Upper lobe of left lung (tissue), 4 donors: ENCODE results near the gene CDC16.

Experiments
- POLR2A ChIP-seq, 4 donors: fragments of 450-650 bp; IDR thresholded peaks; one replicate each; pipeline ENCODE4 v1.5.1; 2016 to 2017; ENCODE audit warnings: antibody characterized with exemption in 4 of 4, mild to moderate bottlenecking in 2 of 4
- POLR2AphosphoS5 ChIP-seq, 2 donors: sonication (generic); formaldehyde crosslinking; IDR thresholded peaks; one replicate each; pipeline ENCODE4 v1.5.1; 2017; ENCODE audit warnings: antibody characterized with exemption in 2 of 2
- TF ChIP-seq, protein P1 (sequence below), 6 experiments: fragments of 450-650 bp in 4 of 6; fragments of 200-600 bp in 2 of 6; sonication (generic) in 2 of 6; IDR thresholded peaks; one replicate each; pipeline ENCODE4 v1.5.1; 2016 to 2019; ENCODE audit warnings: antibody characterized with exemption in 6 of 6

DNA sequence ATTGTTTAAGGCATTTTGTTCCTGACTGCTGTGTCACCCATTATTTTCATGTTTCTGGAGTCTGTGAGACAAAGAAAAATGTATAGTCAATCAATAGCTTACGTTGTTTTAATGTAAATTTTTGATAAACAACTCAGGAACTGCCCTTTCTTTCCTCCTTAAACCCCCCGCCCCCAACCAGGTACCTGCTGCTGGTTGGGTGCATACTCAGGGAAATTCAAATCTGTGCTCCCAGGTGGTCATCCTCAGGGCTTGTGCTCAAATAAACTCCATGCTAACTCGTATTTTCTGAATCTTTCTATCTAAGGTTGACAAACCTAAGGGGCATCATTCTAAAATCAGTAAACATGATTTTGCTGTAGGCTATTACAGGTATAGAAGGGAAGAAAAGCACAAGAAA lies 4.1 kb upstream of the CDC16 start:
- TF ChIP-seq POLR2A (IDR thresholded peaks at IDR 0.05) = no peak
- TF ChIP-seq, protein P1, sequence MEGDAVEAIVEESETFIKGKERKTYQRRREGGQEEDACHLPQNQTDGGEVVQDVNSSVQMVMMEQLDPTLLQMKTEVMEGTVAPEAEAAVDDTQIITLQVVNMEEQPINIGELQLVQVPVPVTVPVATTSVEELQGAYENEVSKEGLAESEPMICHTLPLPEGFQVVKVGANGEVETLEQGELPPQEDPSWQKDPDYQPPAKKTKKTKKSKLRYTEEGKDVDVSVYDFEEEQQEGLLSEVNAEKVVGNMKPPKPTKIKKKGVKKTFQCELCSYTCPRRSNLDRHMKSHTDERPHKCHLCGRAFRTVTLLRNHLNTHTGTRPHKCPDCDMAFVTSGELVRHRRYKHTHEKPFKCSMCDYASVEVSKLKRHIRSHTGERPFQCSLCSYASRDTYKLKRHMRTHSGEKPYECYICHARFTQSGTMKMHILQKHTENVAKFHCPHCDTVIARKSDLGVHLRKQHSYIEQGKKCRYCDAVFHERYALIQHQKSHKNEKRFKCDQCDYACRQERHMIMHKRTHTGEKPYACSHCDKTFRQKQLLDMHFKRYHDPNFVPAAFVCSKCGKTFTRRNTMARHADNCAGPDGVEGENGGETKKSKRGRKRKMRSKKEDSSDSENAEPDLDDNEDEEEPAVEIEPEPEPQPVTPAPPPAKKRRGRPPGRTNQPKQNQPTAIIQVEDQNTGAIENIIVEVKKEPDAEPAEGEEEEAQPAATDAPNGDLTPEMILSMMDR (IDR thresholded peaks at IDR 0.05) = no peak
- TF ChIP-seq POLR2AphosphoS5 (IDR thresholded peaks at IDR 0.05) = no peak
